Measurements from ENCODE around the gene TUBA1B. TPM values are rescaled to one million over a fixed set of nuclear protein-coding genes. Genes with fewer than 3 reads are reported as not detected.
"Not testable (repeated sequence)": the region's sequence is repeated elsewhere in the genome, so short reads cannot be mapped to it uniquely, and the experiment has no call there.

The TUBA1B gene
- total RNA-seq, 2 donors from 2014 or later: 298 to 454 TPM

DNA sequence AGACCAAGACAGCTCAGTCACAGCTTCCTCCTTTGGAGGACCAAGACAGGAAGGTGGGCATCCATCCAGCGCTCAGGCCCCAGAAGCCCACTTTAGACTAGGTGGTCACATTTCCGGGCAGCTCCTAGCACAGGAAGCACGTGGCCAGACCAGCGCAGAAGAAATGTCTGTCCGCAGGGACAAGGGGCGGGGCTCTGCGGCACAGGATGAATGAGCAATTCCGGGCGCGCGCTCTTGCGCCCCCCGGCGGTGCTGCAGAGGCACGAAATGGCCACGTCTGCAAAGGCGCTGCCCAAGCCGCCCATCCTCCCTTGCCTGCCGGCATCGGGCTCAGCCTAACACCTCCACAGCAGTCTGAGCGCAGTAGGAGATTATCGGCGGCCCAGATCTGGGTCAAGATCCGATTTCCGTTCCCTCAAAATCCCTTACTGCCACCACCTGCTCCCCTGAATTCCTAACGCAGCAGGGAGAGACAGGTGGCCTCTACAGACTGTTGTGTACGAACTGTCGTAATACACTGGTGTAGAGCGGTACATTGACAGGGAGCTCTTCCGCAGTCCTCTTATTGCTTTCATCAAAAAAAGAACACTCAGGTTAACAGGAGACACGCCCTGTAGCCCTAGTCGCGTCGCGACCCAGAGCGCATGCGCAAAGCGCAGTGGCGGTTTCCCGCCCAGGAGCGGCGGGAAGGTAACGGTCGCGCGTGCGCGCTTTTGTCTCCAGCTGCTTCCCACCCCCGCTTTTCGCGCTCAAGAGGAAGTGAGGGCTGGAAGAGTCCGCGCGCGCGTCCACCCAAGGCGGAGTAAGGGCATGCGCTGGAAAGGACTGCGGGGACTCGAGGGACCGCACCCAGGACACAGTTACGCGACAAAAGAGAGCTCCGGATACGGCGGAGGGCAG lies 794 bp downstream of the TUBA1B start:
- DNase-seq: peak; percentile 95 to 96
- peak; percentile 76 for ATAC-seq
- intact Hi-C loops (cut with DNase I, micrococcal nuclease): loop anchor here in 1 of 2 donors (2.0 to 5.0 kb wide), 2 partner anchors 57 to 104 kb away; partner anchors contain the start of gene TUBA1A

DNA sequence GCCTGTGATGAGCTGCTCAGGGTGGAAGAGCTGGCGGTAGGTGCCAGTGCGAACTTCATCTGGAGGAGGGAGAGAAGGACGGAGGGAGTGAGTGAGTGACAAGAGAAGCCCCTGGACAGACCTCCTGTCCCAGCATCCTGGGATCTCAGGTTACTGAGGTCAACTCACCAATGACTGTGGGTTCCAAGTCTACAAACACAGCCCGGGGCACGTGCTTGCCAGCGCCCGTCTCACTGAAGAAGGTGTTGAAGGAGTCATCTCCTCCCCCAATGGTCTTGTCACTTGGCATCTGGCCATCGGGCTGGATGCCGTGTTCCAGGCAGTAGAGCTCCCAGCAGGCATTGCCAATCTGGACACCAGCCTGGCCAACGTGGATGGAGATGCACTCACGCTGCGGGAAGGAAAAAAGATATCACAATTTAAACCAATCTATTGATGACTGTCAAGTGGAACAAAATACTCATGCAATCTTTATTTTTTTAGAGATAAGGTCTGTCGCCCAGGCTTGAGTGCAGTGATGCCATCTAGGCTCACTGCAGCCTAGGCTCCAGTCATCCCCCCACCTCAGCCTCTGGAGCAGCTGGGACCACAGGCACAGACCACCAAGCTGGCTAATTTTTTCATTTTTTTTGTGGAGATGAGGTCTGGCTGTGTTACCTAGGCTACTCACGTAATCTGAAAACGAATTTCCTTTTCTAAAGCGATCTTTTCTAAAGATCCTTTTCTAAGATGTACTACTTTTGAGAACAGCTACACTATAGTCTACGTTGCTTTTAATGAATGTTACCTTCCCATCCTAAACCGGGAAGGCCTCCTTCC lies 1.7 kb downstream of the TUBA1B start:
- intact Hi-C loops (cut with DNase I, micrococcal nuclease): loop anchor here in 1 of 2 donors (2.0 to 5.0 kb wide), 2 partner anchors 58 to 105 kb away; partner anchors contain the start of gene TUBA1A
- DNase-seq (no peak), ATAC-seq (no peak)

DNA sequence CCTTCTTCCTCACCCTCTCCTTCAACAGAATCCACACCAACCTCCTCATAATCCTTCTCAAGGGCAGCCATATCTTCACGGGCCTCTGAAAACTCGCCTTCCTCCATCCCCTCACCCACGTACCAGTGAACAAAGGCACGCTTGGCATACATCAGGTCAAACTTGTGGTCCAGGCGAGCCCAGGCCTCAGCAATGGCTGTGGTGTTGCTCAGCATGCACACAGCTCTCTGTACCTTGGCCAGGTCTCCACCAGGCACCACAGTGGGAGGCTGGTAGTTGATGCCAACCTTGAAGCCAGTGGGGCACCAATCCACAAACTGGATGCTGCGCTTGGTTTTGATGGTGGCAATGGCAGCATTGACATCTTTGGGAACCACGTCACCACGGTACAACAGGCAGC lies 3.2 kb downstream of the TUBA1B start:
- not testable (repeated sequence) for DNase-seq

DNA sequence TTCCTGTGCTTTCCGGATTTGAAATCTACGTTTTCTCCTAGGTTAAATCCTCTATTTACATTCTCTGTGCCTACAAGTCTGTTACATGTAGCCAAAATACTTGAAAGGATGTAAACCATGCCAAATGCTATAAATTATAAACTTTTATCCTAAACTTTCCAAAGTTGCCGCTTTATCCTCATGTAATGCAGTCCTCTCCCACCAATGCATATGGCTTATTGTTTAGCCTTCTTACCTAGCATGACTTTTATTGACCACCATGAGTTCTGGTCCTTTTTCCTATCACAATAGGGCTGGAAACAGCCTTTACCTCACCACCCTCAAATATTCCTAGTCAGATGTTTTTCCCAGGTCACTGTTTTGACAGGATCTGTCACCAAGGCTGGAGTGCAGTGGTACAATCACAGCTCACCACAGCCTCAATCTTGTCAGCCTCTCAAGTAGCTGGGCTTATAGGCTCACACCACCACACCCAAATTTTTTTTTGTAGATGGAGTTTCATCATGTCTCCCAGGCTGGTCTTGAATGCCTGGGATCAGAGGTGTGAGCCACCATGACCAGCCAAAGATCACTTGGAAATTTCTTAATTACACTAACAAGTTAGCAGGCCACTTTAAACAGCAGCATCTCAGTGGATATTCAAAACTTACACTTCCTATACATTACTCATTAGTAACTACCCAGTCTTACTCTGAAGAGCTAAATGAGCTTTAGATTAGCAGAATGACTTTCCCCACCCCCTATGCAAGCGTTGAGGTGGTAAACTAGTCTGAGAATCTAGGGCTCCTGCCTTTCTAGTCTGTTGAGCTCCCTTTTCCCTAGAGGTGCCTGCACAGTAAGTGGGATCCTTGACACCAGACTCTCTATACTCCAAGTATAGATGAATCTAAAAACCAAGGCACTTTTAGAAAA lies 4.1 kb downstream of the TUBA1B start:
- no peak for ATAC-seq
- no peak for DNase-seq
- intact Hi-C loops (cut with DNase I, micrococcal nuclease): no loop called here

More for the DNA sequence above, 3.2 kb downstream of the TUBA1B start:
- ATAC-seq; intact Hi-C loops (cut with DNase I, micrococcal nuclease): not testable (repeated sequence)

DNA sequence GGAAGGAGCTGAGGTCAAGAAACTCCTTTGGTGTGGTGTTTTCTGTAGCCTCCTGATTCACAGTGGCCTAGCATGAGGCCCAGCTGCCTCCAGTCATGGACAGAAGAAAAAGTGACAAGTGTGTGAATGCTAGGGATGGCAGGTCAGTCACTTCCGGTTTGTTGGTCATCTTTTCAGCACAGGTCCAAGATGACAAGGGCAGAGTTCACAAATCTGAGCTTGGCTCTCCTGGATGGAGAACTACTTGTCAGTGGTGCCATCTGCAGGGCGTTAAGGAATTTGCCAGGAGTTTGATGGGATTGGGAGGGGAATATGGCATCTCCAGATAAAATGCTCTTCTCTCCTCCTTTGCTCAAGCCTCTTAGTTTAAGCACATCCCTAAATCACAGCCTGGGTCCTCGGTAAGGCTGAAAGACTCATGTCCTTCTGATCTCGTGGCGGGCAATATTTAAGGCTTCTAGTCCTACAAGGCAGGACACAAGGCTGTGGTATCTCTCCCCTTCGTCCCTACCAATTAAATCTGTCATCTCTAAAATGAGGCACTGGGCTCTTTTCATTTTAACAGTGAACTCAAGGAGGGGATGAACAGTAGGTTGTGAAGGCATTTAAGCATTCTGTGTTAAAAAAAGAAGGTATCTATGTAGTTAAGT lies 10.0 kb downstream of the TUBA1B start:
- DNase-seq: peak; percentile 42 to 52
- ATAC-seq: peak; percentile 96
- intact Hi-C loops (cut with DNase I, micrococcal nuclease): loop anchor here in 1 of 2 donors (5.0 kb wide), 1 partner anchor 34 kb away; no protein-coding TSS in a partner anchor

DNA sequence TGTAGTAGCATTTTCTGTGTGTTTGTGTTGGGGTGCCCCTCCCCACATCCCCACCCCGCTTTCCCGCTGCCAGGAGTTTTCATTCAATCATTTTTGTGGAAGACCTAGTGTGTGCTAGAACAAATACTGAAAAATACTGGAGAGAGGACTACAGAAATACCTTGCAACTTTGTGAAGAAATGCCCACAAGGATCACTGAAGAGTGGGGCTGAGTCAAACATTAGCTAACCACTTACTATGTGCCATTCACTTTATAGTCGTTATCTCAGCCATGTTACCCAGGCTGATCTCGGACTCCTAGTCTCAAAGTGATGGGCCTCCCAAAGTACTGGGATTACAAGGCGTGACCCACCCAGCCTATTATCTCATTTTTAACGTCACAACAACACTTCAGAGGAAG lies 20.0 kb downstream of the TUBA1B start:
- intact Hi-C loops (cut with DNase I, micrococcal nuclease): no loop called here
- DNase-seq: no peak
- ATAC-seq: no peak

DNA sequence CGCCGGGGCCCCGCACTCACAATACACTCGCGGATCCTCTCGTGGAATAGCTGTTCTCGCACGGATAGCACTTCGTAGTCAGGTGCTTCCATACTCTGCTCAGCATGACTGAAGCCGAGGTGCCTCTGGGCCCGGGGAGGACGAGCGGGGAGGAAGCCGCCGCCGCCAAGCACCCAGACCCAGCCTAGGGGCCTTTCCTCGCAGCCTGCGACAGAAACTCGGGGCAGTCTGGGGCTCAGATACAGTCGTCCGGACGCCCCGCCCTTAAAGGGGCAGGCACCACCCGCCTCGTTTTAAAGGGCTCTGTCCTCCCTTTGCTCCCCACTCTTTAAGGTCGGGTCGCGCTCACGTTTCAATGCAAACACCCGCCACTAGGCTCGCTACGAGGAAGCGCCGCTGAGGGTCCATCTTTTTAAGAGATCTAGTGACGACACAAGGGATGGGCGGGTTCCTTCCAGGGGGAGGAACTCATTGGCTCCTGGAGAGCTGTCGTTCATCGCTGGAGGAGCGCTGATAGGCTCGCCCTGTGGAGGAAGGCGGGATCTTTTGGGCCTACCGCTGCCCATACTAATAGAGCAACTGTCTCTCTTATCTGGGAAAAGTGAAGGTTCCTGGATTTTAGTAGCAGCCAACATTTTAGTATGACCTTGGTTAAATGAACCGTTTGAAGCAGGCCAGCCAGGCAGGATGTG lies 20.6 kb downstream of the TUBA1B start, which contains the start of gene LMBR1L:
LMBR1L (minus strand) TSS at position 384 of the 692 bp plus-strand sequence; CDS start at position 92, 292 bp downstream.
- DNase-seq (peak; percentile 97 to 98), ATAC-seq (peak; percentile 92)
- intact Hi-C loops (cut with DNase I, micrococcal nuclease): no loop called here

DNA sequence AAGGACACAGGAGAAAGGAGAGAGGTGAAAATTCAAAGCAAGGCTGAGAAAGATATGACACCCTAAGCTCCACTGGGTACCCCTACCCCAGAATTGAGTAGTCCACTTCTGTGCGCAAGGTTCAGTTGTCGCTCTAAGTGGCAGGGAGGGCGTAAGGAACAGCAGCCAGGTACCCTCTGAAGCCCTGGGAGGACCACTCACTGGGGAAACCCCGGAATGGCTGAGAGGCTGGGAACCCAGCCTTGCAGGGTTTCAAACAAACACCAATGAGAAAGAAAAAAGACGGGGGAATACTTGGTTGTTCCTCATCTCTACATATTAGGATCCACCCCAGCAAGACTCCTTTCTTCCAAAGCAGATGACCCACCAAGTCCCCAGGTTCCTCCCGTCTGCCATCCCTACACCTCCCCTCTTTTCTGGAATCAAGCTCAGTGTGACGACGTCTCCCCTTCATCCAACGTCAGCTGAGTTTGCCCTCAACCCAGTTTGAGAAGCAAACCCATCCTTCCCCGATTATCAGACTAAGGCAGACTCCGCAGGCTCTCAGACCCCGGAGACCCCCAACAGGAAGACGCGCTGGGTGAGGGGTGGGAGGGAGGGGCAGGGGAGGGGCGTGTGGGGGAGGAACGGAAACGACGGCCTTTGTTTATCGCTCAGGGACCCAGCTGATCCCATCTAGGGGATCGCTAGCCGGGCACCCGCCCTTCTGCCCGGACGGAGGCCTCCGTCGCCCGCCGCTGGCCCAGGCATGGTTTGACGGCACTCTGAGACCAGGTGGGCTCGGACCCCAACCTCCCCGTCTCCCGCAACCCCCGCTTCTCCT lies 21.3 kb downstream of the TUBA1B start:
- DNase-seq (peak; percentile 33 to 57), ATAC-seq (peak; percentile 28)
- intact Hi-C loops (cut with DNase I, micrococcal nuclease): no loop called here

DNA sequence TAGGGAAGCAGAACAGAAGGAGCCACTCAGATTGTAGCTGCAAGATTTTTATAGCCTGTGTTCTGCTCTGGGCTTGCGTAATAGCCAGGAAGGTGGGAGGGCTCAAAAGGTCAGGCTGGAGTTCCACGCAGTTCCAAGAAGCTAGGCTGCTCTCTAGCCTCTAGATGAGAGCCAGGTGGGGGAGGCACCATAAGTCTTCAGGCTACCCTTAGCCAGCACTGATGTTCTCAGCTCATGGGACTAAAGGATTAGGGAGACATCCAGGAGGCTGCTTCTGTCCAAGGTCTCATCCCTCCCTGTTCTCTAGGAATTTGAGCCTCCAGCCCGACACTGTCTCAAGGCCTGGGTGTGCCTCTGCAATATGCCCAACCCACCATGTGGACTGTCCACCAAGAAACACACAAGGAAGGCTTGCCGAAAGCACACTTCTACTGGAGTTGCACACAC lies 22.2 kb downstream of the TUBA1B start:
- intact Hi-C loops (cut with DNase I, micrococcal nuclease): no loop called here
- ATAC-seq (peak; percentile 59), DNase-seq (peak; percentile 60 to 81)

DNA sequence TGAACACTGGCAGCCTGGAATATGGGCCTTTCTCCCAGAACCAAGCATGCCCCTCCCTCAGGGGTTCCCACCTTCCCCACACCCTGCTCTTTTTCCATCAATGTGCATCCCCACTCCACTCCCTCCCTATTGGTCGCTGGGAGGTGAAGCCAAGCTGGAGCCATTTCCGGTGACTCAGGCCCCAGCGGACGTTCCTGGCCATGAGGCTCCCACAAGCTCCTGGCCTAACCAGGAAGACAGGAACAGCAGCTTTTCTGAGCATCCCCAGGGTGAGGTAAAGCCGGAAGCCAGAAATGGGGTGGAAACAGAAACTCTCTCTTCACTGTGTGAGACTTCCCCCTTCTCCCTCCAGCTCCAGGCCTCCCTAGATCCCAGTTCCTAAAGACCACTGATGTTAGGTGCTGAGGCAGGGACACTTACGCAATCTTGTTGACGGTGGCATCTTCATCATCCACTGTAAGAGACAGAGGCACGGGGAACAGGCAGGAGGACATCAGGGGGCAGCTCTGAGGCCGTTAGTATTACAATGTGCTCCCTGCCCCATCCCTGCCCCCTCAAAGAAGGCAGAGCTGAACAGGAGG lies 25.6 kb downstream of the TUBA1B start:
- no peak for DNase-seq
- intact Hi-C loops (cut with DNase I, micrococcal nuclease): no loop called here
- no peak for ATAC-seq

DNA sequence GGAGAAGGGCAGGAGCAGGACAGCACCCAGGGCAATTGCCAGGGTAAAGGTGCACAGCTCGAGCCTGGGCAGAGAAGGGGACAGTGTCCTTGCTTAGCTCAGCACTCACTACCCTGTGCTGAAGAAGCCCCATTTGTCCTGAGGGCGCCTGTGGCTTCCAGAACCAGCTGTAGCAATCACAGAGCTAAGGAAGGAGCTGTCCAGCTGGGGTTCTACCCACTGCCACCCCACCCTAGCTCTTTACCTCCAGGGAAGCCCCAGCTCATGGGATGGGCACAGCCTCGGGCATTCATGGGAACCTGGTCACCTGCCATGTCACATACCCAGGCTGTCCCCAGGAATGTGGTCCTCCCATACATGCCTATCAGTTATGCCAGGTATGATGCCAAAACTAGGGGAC lies 26.4 kb downstream of the TUBA1B start:
- intact Hi-C loops (cut with DNase I, micrococcal nuclease): no loop called here
- ATAC-seq (no peak), DNase-seq (no peak)

DNA sequence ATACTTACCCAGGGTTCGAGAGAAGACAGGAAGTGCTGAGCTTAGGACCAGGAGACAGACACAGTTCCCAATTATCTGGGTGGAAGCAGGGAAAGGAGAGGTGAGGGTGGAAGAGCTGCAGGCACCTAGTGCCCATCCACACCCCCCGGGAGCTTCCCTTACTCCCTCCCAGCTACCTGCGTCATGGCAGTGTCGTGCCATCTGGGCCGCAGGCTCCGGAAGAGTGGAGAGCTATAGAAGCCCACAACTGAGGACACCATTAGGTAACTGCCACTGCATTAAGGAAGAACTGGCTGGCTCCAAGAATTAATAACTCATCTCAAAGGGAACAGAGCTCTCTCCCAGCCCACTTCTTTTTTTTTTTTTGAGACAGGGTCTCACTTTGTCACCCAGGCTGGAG lies 30.8 kb downstream of the TUBA1B start:
- no peak for ATAC-seq
- no peak for DNase-seq
- intact Hi-C loops (cut with DNase I, micrococcal nuclease): no loop called here

DNA sequence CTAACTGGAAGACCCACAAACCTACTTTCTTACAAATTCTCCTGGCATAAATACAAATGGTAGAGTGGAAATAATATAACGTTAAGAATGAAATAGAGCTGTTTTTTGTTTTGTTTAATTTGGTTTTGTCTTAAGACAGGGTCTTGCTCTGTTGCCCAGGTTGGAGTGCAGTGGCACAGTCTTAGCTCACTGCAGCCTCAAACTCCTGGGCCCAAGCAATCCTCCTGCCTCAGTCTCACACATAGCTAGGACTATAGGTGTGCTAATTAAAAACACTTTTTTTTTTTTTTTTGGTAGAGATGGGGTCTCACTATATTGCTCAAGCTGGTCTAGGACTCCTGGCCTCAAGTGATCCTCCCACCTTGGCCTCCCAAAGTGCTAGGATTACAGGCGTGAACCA lies 32.5 kb downstream of the TUBA1B start:
- no peak for DNase-seq
- intact Hi-C loops (cut with DNase I, micrococcal nuclease): no loop called here
- ATAC-seq: no peak

DNA sequence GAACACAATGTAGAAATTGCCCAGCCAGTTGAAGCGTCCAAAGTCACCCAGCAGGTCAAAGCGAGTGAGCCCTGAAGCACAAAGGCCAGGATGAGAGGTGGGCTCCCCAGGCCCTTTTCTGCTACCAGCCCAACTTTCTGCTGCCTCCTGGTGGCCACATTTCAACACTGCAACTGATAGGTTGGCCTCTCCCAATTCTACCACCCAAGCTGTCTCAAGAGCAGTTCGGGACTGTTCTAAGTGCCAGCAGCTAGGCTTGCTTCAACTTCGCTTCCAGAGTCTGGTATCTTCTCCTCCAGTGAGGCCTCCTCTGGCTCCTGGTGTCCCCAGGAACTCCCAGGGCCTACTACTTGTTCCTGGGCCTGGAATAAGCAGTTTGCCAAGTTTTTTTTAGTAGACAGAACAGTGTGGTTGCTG lies 33.2 kb downstream of the TUBA1B start:
- ATAC-seq (peak; percentile 47), DNase-seq (peak in 1 of 2 donors; percentile 61)
- intact Hi-C loops (cut with DNase I, micrococcal nuclease): no loop called here

DNA sequence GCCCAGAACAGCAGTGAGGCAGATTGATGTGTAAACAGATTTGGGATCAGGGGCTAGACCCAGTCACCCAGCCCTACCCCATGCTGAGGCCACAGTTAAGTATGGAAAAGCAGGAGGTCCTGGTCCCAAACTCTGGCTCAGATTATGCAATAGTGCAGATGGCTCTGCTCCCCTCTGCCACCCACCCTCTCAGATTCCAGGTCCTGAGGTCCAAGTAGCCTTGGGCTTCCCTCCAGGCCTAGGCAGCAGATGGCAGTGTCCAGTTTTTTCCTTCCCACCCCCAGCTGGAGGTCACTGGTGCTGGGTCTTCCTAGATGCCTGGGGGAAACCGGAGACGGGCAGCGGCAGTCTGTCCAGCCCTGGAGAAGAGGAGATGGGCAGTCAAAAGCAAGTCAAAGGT lies 33.8 kb downstream of the TUBA1B start:
- intact Hi-C loops (cut with DNase I, micrococcal nuclease): no loop called here
- ATAC-seq: no peak
- no peak for DNase-seq

DNA sequence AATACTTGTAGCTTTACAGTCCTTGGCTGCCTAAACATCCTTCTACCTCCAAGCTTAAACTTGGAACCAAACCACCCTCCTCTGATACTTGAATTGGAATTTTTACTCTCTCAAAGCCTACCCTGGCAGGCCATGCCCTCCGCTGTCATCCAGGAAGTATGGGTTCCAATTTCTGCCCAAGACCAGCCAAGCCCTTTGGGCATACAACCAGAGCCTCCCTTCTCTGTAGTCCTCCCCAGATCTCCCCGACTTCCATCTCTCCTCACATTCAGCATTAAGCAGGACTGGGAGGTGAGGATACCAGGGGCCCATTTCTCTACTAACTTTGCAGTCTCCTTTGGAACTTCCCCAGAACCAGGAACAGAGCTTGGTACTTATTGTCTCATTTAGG lies 36.2 kb downstream of the TUBA1B start:
- no peak for DNase-seq
- intact Hi-C loops (cut with DNase I, micrococcal nuclease): no loop called here
- ATAC-seq: peak; percentile 13
